Lung (tissue), 12 donors: ENCODE results near the gene ASRGL1. TPM values are rescaled to one million over a fixed set of nuclear protein-coding genes. Genes with fewer than 3 reads are reported as not detected.

Experiments used
- ATAC-seq: fragments of 200-7000 bp; cut with Tn5 transposase; one replicate; pipeline ENCODE4 v1.9.1; 2020; ENCODE audit warnings: moderate number of reproducible peaks; ENCODE audit not compliant: insufficient read depth, low FRiP score
- DNase-seq, 3 donors: peaks; one replicate each; pipeline ENCODE4 v3.0.0-alpha.2; 2013 to 2017
- H3K27ac ChIP-seq, 2 donors: one replicate each; pipeline ENCODE4 v1.5.1; 2013; ENCODE audit warnings: mild to moderate bottlenecking in 2 of 2, moderate library complexity in 2 of 2, control low read depth in 1 of 2, inconsistent platforms in 1 of 2, low read depth in 1 of 2, low read length in 1 of 2
- H3K27me3 ChIP-seq, 3 donors: one replicate each; pipeline ENCODE4 v1.5.1; 2013; ENCODE audit warnings: low read length in 2 of 3; ENCODE audit not compliant: control insufficient read depth in 3 of 3, insufficient read depth in 3 of 3
- H3K36me3 ChIP-seq, 4 donors: one replicate each; pipeline ENCODE4 v1.5.1; 2013; ENCODE audit warnings: low read length in 4 of 4, mild to moderate bottlenecking in 1 of 4, moderate library complexity in 1 of 4; ENCODE audit not compliant: control insufficient read depth in 4 of 4, insufficient read depth in 4 of 4
- H3K4me1 ChIP-seq, 5 donors: one replicate each; pipeline ENCODE4 v1.5.1; 2013; ENCODE audit warnings: low read length in 5 of 5, mild to moderate bottlenecking in 2 of 5, moderate library complexity in 1 of 5; ENCODE audit not compliant: control insufficient read depth in 5 of 5, insufficient read depth in 5 of 5
- H3K4me3 ChIP-seq: one replicate; pipeline ENCODE4 v1.5.1; 2013; ENCODE audit warnings: mild to moderate bottlenecking, control low read depth, moderate library complexity
- H3K9ac ChIP-seq, 2 donors: one replicate each; pipeline ENCODE4 v1.5.1; 2013; ENCODE audit warnings: low read length in 2 of 2, control low read depth in 1 of 2; ENCODE audit not compliant: insufficient read depth in 1 of 2
- H3K9me3 ChIP-seq, 4 donors: one replicate each; pipeline ENCODE4 v1.5.1; 2013; ENCODE audit warnings: low read length in 3 of 4, mild to moderate bottlenecking in 1 of 4, moderate library complexity in 1 of 4; ENCODE audit not compliant: control insufficient read depth in 4 of 4, insufficient read depth in 3 of 4
- CTCF ChIP-seq: IDR thresholded peaks from 2 replicates; pipeline ENCODE4 v1.5.1; 2012; ENCODE audit warnings: mild to moderate bottlenecking; ENCODE audit errors: control extremely low read depth, extremely low read depth
- WGBS, 2 donors: extraction: QIAGEN DNeasy Blood & Tissue Kit; methylation state at CpG; one replicate each; pipeline ENCODE4 v1.1.7; 2013; 5-methylcytosine and 5-hydroxymethylcytosine counted together
- polyA plus RNA-seq, 2 donors: library from polyadenylated mRNA; stranded (reverse); fragments of 200-250 nt; gene quantifications; one replicate each; pipeline ENCODE4 v1.2.1, GENCODE V29; 2013
- total RNA-seq, 2 donors: library from RNA; depleted of rRNA in 1 of 2; stranded (reverse); fragments of >200 nt in 1 of 2; gene quantifications; one replicate each; pipeline ENCODE4 v1.2.1, GENCODE V29; 2014 to 2021
- donor health status: control.
- donor health status: control.
- donor health status: Bipolar disorder and iron deficiency.
- donor health status: healthy.
- donor health status: DM: yes; HTN: yes; CAD: no.

The ASRGL1 gene
- total and polyA plus RNA-seq, 4 donors = 6.3 to 36.1 (median 28.2) TPM

DNA sequence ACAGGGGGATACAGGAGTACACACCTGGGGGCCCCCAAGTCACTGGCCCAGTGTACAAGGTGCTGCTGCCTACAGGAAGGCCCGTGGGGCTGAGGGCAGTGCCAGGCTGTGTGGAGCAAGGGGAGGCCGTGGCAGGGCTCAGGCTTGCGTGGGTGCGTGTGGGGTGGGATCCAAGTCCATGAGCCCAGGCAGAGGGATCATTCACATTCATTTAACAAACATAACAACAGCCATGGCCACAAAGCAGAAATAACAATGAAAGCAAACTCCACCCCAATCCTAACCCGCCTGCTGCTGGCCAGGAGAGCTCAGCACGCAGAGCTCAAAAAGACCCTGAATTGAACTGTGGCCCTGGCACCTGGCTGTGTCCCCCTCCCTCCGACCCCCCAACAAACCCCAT is 64.6 kb downstream of the ASRGL1 start:
- H3K9ac ChIP-seq = no peak overlapping the region
- no peaks in the 10 kb centered on the region for H3K27me3 ChIP-seq
- ATAC-seq (no peak), DNase-seq (no peak)
- no peaks in the 10 kb centered on the region for H3K36me3 ChIP-seq
- H3K27ac ChIP-seq = peak overlapping the region in 1 of 2 donors; percentile 62
- H3K4me1 ChIP-seq = peaks cover 10 to 71% (median 35%) of the 10 kb centered on the region in 5 donors
- H3K9me3 ChIP-seq = no peaks in the 10 kb centered on the region
- no peak for TF ChIP-seq CTCF
- 71 to 78% methylated on average over 7 of the region's 7 CpGs for WGBS, 2 donors
- H3K4me3 ChIP-seq = no peak overlapping the region

- 33 to 44% methylated on average over 14 to 15 of the region's 15 CpGs for WGBS, 2 donors
- DNase-seq (peak in 1 of 3 donors; percentile 60), ATAC-seq (peak; percentile 16)
- TF ChIP-seq CTCF = no peak
- H3K9ac ChIP-seq = peak overlapping the region in 1 of 2 donors; percentile 19
- no peaks in the 10 kb centered on the region for H3K36me3 ChIP-seq
- no peaks in the 10 kb centered on the region for H3K9me3 ChIP-seq
- no peak overlapping the region for H3K4me3 ChIP-seq
- H3K4me1 ChIP-seq = peaks cover 10 to 65% (median 35%) of the 10 kb centered on the region in 5 donors
- peak overlapping the region in 1 of 2 donors; percentile 26 for H3K27ac ChIP-seq
- no peaks in the 10 kb centered on the region for H3K27me3 ChIP-seq
Measured at GRCh38 chr11:62402226-62402959, 65.1 kb downstream of the ASRGL1 start.

GRCh38 chr11:62402960-62403730 is 65.9 kb downstream of the ASRGL1 start:
- Histone ChIP-seq H3K9ac (no peak overlapping the region), H3K36me3 (no peaks in the 10 kb centered on the region), H3K9me3 (no peaks in the 10 kb centered on the region), H3K4me1 (peaks cover 10 to 58% (median 31%) of the 10 kb centered on the region in 5 donors), H3K27me3 (no peaks in the 10 kb centered on the region), H3K27ac (peak overlapping the region in 1 of 2 donors; percentile 26), H3K4me3 (no peak overlapping the region)
- WGBS, 2 donors = 80 to 89% methylated on average over 12 of the region's 12 CpGs
- DNase-seq (peak in 1 of 3 donors; percentile 54), ATAC-seq (no peak)
- no peak for TF ChIP-seq CTCF
